ENCODE results near the gene GRIN2C. TPM values are rescaled to one million over a fixed set of nuclear protein-coding genes. Genes with fewer than 3 reads are reported as not detected.

GRIN2C gene
- polyA plus RNA-seq, 3 donors, result 0.16 to 0.36 (median 0.24) TPM

DNA sequence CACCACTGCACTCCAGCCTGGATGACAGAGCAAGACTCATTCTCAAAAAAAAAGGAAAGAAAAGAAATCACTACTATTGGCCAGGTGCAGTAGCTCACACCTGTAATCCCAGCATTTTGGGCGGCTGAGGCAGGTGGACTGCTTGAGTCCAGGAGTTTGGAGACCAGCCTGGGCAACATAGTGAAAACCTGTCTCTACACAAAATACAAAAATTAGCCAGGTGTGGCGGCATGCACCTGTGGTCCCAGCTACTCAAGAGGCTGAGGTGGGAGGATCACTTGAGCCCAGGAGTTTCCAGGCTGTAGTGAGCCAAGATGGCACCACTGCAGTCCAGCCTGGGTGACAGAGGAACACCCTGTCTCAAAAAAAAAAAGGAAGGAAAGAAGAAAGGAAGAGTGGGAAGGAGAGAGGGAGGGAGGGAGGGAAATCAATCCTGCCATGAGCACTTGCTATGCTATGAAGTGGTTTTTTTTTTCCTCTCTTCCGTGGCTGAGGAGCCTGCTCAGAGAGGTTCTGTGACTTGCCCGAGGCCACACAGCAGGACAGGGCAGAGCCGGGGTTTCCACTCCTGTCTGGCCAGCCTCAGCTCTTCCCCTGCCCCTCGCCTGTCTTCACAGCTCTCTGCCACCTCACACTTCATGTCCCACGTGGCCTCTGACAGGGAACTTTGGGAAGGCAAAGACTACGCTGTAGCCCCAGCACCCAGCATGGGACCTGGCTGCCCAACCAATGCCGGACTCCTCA, 10.9 kb downstream of the GRIN2C start:
- DNase-seq, result no peak

DNA sequence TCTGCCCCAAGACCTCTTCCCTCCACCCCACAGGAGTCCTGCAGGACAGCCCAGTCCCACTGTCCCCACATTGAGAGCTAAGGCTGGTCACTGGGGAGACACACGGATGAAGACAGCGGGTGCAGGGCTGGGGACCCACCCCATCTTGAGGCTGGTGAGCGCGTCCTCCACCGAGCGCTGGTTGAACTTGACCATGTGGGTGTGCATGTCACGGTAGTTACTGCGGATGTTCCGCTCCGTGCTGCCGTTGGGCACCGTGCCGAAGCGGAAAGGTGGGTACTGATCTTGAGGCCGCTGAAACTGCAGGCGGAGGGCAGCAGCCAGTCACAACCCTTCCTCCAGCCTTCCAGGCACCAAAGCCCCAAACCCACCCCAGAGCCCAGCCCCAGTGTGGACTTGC, 13.1 kb downstream of the GRIN2C start:
- no peak for DNase-seq

- DNase-seq, result no peak
Observed at GRCh38 chr17:74843352-74843627, 16.4 kb downstream of the GRIN2C start.

GRCh38 chr17:74842599-74843351, 16.9 kb downstream of the GRIN2C start:
- DNase-seq, result no peak

- DNase-seq, result no peak
Observed at GRCh38 chr17:74842146-74842598, 17.5 kb downstream of the GRIN2C start.

DNA sequence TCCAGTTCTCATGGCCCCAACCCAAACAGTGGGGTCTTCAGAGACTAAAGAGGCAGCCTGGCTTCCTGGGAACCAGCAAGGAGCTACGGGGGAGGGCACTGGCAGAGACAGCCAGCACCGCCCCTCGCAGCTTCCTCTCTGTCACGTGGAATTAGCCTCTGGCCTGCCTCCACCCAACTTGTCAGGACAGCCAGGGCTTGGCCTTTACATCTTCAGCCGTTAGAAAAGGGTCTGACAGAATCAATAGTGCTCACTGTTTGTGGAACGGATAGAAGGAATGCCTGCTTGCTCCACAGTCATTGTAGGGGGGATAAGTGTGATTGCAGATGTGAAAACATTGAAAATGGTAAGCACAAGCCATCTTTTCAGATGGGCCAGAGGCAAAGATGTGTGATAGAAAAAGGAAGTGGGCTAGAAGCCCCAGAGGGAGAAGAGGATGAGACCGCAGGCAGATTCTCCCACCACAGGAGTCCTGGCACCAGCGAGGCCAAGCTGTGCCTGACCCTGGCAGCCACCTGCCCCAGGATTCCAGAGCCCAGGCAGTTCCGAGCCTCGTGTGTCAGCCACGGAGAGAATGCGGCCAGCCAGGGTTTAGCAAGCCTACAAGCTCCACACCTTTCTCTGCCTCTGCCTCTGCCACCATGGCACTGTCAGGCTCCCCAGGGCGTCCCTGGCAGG, 18.6 kb downstream of the GRIN2C start:
- no peak for DNase-seq

DNA sequence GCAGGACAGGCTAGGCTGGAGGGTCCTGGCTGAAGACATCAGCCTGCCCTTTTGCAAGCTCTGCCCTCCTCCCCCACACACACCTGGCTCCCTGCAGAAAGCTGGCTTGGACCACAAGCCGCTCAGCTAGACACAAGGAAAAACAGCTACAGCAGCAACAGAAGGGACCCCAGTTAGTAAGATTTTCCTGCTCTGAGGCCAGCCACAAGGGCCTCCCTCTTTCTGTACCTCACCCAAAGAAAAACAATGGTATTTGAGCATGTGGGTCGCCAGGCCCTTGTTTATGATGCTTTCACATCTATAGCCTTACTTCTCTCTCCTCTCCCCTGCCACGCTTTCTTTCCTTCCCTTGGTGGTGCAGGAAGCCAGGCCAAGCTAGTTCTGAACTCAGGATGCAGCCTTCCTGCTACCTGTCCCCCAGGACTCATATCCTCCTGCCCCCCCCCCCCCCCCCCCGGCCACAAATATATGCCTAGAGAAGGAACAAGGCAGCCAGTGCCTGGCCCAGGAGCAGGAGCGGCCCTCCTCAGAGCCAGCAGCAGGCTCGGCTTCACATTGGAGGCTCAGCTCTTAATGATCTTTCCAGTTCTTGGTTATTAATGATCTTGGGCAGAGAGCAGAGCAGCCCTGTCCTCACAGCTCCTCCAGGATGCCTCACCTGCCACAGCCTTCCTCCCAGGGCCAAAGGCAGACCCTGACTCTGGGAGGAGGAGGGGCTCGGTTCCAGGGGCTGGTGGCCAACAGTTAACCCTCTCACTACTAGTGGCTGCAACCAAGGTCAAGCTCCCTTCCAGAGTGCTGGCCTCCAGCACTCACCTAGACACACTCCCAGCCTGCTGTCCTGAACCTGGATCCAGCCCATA, 19.5 kb downstream of the GRIN2C start:
- no peak for DNase-seq

DNA sequence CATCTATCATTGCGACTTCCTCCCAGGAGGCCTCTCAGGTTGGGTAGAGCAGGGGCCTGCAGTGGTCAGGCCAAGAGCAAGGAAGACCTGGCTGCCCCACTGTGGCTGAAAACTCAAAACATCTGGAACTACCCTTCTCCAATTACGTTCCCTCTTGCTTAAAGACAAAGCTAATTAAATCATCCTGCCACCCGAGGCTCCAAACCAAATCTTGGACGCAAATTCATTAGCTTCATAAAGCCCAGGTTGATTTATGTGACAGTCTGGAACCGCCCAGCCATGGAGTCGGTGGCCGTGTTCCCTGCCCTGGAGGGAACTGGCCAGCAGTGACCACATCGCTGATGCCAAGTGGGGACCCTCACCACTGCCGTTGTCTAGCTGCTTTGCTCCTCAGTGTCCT, 21.4 kb downstream of the GRIN2C start:
- no peak for DNase-seq

DNA sequence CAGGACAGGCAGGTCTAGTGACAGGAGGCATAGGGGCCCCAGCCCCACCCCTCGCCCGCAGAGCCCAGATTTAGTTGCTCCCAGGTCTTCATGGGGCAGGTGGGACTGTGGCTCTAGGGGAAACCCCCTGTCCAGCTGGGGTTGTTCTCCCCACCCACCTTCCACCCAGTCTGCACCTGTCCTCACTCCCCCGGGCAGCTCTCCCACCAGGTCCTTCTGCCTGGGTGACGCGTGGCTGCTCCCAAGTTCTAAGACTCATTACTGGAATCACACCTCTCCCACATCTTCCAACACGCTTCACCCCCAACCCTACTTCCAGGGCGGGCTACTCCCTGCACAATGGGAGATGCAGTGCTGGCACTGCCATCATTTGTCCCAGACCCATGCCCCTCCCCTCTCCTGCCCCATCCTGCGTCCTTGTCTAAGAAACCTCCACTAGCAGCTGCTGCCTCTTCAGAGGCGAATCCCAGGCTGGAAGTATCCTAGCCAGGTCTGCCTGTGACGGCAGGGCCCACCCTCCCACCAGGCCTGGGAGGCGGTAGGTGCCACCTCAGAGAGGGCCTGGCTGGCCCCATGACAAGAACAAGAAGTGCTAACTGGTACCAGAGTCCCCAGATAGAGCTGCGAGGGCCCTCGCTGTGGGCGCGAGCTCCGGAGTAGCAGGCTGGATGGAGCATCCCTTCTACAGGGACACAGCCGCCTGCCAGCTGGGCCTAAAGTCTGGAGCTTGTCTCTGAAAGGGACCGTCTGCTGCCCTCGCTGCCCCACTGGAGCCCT, 22.8 kb downstream of the GRIN2C start:
- no peak for DNase-seq

DNA sequence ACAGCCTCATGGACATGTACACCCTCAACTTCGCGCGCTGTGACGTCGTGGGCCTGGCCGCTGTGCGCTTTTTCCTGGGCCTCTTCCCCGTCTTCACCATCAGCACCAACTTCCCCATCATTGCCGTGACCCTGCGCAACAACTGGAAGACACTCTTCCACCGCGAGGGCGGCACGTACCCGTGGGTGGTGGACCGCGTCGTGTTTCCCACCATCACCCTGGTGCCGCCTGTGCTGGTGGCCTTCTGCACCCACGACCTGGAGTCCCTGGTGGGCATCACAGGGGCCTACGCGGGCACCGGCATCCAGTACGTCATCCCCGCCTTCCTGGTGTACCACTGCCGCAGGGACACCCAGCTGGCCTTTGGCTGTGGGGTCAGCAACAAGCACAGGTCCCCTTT, 23.5 kb downstream of the GRIN2C start:
- DNase-seq, result no peak

DNA sequence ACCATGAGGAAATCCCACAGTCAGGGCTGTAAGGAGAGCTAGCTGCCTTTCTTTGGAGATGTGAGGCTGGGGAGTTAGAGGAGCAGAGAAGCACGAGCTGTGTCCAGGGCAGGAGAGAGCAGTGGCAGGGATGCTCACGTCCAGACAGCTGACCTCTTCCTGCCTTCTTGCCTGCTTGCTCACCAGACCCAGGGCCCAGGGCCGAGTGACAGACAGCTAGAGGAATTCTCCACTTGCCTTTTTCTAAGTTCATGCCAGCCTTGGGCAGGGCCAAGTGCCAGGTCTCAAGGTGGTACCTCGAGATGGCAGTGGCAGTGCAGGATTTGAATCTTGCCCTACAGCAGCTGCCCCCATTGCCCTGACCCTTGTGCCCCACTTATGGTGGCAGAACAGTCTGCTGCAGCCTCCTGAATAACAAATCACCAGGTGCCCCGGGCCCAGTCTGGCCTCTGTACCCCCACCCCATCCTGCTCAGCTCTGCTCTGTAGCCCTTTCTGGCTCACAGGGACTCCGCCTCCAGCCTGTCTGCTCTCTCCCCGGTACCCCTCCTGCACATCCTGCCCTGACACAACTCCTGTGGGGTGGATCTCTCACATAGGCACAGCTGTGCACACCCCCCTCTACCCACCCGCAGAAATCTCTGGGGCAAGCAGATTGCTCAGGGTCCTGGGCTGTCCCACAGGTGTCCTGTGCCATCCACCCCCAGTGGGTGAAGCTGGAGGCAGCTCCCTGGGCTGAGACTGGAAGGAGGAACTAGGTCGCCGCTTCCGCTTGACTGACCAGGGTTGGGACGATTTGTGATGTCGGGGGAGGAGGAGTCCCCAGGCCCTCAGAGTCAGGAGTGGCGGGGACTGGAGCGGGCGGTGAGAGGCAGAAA, 25.9 kb downstream of the GRIN2C start:
- DNase-seq, result no peak

DNA sequence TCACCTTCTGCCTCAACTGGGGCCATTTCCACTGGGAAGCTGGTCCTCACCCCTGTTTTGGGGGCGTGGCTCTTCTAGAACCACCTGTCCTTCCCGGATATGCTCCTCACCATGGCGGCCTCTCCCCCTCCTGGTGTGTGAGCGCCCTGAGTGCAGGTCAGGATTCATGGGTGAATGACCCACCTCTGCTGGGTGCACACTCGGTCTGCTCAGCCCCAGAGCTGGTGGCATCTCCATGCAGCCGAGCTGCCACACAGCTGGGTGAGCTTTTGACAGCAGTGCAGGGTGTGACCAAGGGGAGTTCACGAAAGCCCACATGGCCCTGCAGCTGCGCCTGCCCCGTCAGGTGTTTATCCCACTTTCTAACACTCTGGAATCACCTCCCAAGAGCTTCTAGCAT, 27.3 kb downstream of the GRIN2C start:
- DNase-seq, result no peak

GRCh38 chr17:74831444-74832146, 28.1 kb downstream of the GRIN2C start:
- no peak for DNase-seq

DNA sequence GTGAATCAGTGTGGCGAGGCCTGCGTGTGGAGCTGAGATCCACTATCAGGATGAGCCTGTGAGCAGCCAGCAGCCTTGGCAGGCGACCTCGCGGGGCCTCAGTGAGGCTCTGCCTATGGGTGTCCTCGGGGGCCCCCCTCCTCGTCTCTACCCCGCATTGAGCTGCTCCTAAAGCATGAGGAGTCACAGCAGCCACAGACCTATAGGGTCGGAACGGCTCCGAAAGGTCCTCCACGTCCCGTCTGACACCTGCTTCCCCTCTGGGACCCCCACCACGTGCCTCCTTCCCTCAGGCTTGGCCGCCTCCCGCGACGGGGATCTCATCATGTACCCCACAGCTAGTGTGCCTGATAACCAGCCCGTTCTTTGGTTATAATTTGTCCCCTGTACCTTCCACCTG, 28.8 kb downstream of the GRIN2C start:
- no peak for DNase-seq

GRCh38 chr17:74827800-74828199, 31.9 kb downstream of the GRIN2C start:
- DNase-seq, result no peak

GRCh38 chr17:74825952-74826719, 33.5 kb downstream of the GRIN2C start:
- DNase-seq, result no peak

- DNase-seq, result no peak
Observed at GRCh38 chr17:74824961-74825627, 34.6 kb downstream of the GRIN2C start.

DNA sequence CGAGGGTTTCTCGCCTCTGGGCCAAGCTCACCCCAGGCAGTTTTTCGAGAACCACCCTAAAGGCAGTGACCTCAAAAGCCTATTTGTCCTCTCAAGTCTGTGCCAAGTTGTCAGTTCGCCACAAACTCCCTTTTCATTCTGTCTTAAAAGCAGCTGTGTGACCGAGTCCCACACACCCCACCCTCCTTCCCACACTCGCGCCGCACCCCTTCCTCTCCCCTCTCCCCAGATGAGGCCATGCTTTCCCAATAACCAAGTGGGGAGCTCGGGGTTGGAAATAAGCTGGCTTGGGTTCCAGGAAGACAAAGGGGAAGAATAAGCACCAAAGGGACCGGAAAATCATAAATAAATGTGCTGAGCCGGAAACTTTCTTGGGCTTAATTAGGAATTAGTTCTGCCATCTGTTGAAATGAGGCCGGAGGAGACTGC, 36.7 kb downstream of the GRIN2C start:
- no peak for DNase-seq

Measured in renal pelvis (tissue), 4 donors.